Measurements from ENCODE around the gene NUP54.

GRCh38 chr4:76095568-76095967 is 52.6 kb downstream of the NUP54 start:
- TF ChIP-seq CTCF (IDR thresholded peaks at IDR 0.05), result no peak
- no peak for TF ChIP-seq RFX5 (IDR thresholded peaks at IDR 0.05)
- TF ChIP-seq RAD21 (conservative IDR thresholded peaks at IDR 0.05 in 1 of 2, IDR thresholded peaks at IDR 0.05 in 1 of 2), result no peak
- no peak for TF ChIP-seq EP300 (IDR thresholded peaks at IDR 0.05)
- no peak for TF ChIP-seq CHD2 (IDR thresholded peaks at IDR 0.05; ENCODE audit: low read length, partially characterized antibody)
- TF ChIP-seq SMC3 (IDR thresholded peaks at IDR 0.05), result no peak
- TF ChIP-seq JUNB (IDR thresholded peaks at IDR 0.05), result no peak
- TF ChIP-seq USF2 (IDR thresholded peaks at IDR 0.05), result no peak
- TF ChIP-seq CHD4 (IDR thresholded peaks at IDR 0.05; ENCODE audit: borderline replicate concordance), result no peak
- no peak for TF ChIP-seq POLR2A (IDR thresholded peaks at IDR 0.05; ENCODE audit: low read length)
- no peak for TF ChIP-seq BCL3 (IDR thresholded peaks at IDR 0.05)
- TF ChIP-seq PBX3 (IDR thresholded peaks at IDR 0.05), result no peak

Data from A549 (cell line).